ENCODE measurements around the gene MRPL21.

MRPL21 gene

GRCh38 chr11:68845351-68846002, 58.2 kb downstream of the MRPL21 start:
- 93% methylated on average over 16 of the region's 18 CpGs for WGBS (ENCODE audit: insufficient coverage)
- Histone ChIP-seq H3K36me3 (ENCODE audit: control insufficient read depth in 4 of 4, insufficient read depth in 4 of 4, low read length in 3 of 4) (no peaks in the 10 kb centered on the region), H3K27me3 (replicated peaks in 2 of 5; ENCODE audit: control insufficient read depth in 4 of 5, insufficient read depth in 5 of 5, low read length in 4 of 5) (no peaks in the 10 kb centered on the region), H3K9me3 (ENCODE audit: control extremely low read depth in 1 of 5, control insufficient read depth in 4 of 5, insufficient read depth in 2 of 5, low read depth in 1 of 5, low read length in 4 of 5) (no peaks in the 10 kb centered on the region), H3K27ac (ENCODE audit: insufficient read depth in 1 of 2, low read depth in 1 of 2, low read length in 2 of 2, poor library complexity in 1 of 2, severe bottlenecking in 2 of 2) (no peak overlapping the region), H3K4me3 (ENCODE audit: control insufficient read depth in 1 of 7, extremely low read depth in 1 of 7, insufficient read depth in 4 of 7, low read depth in 2 of 7, low read length in 6 of 7) (no peak overlapping the region), H3K4me1 (ENCODE audit: control extremely low read depth in 1 of 4, control insufficient read depth in 4 of 4, insufficient read depth in 4 of 4, low read length in 3 of 4) (peaks cover 3 to 30% (median 28%) of the 10 kb centered on the region in 4 experiments)
- CTCF ChIA-PET = interaction anchor here (2.2 to 6.0 kb wide), 4 partner anchors 8 to 47 kb away, joined by 9 to 90 read pairs (median 24); no protein-coding TSS in a partner anchor
- POLR2A ChIA-PET = no interaction called here
- DNase-seq = no peak

- Histone ChIP-seq H3K27me3 (replicated peaks in 2 of 5; ENCODE audit: control insufficient read depth in 4 of 5, insufficient read depth in 5 of 5, low read length in 4 of 5) (no peaks in the 10 kb centered on the region), H3K27ac (ENCODE audit: insufficient read depth in 1 of 2, low read depth in 1 of 2, low read length in 2 of 2, poor library complexity in 1 of 2, severe bottlenecking in 2 of 2) (no peak overlapping the region), H3K36me3 (ENCODE audit: control insufficient read depth in 4 of 4, insufficient read depth in 4 of 4, low read length in 3 of 4) (peaks cover 0 to 2% (median 0%) of the 10 kb centered on the region in 4 experiments), H3K4me3 (ENCODE audit: control insufficient read depth in 1 of 7, extremely low read depth in 1 of 7, insufficient read depth in 4 of 7, low read depth in 2 of 7, low read length in 6 of 7) (no peak overlapping the region), H3K9me3 (ENCODE audit: control extremely low read depth in 1 of 5, control insufficient read depth in 4 of 5, insufficient read depth in 2 of 5, low read depth in 1 of 5, low read length in 4 of 5) (no peaks in the 10 kb centered on the region), H3K4me1 (ENCODE audit: control extremely low read depth in 1 of 4, control insufficient read depth in 4 of 4, insufficient read depth in 4 of 4, low read length in 3 of 4) (peaks cover 10 to 36% (median 34%) of the 10 kb centered on the region in 4 experiments)
- DNase-seq = no peak
- 95% methylated on average over 6 of the region's 6 CpGs for WGBS (ENCODE audit: insufficient coverage)
- ChIA-PET CTCF (interaction anchor here (0.6 to 6.0 kb wide), 9 partner anchors 9 to 105 kb away, joined by 3 to 90 read pairs (median 9); no protein-coding TSS in a partner anchor), POLR2A (interaction anchor here (3.7 kb wide), 1 partner anchor 16 kb away, joined by 35 read pairs; no protein-coding TSS in a partner anchor)
These were observed 58.8 kb downstream of the MRPL21 start for GRCh38 chr11:68844801-68845200.

GRCh38 chr11:68844376-68844775, 59.3 kb downstream of the MRPL21 start:
- CTCF ChIA-PET = interaction anchor here (0.6 to 6.0 kb wide), 10 partner anchors 9 to 106 kb away, joined by 3 to 90 read pairs (median 9); no protein-coding TSS in a partner anchor
- POLR2A ChIA-PET = interaction anchor here (3.1 to 3.7 kb wide), 2 partner anchors 16 to 19 kb away, joined by 16 to 35 read pairs; no protein-coding TSS in a partner anchor
- WGBS (ENCODE audit: insufficient coverage) = 48% methylated on average over 2 of the region's 3 CpGs

GRCh38 chr11:68843703-68844312, 59.8 kb downstream of the MRPL21 start:
- WGBS (ENCODE audit: insufficient coverage) = 0% methylated on average over 46 of the region's 54 CpGs
- H3K36me3 ChIP-seq (ENCODE audit: control insufficient read depth in 4 of 4, insufficient read depth in 4 of 4, low read length in 3 of 4) = peaks cover 0 to 2% (median 0%) of the 10 kb centered on the region in 4 experiments
- H3K4me1 ChIP-seq (ENCODE audit: control extremely low read depth in 1 of 4, control insufficient read depth in 4 of 4, insufficient read depth in 4 of 4, low read length in 3 of 4) = peaks cover 11 to 44% (median 40%) of the 10 kb centered on the region in 4 experiments
- no peaks in the 10 kb centered on the region for H3K9me3 ChIP-seq (ENCODE audit: control extremely low read depth in 1 of 5, control insufficient read depth in 4 of 5, insufficient read depth in 2 of 5, low read depth in 1 of 5, low read length in 4 of 5)
- H3K4me3 ChIP-seq (ENCODE audit: control insufficient read depth in 1 of 7, extremely low read depth in 1 of 7, insufficient read depth in 4 of 7, low read depth in 2 of 7, low read length in 6 of 7) = peak overlapping the region; percentile 53 to 95 (median 84)
- no peaks in the 10 kb centered on the region for H3K27me3 ChIP-seq (replicated peaks in 2 of 5; ENCODE audit: control insufficient read depth in 4 of 5, insufficient read depth in 5 of 5, low read length in 4 of 5)
- H3K27ac ChIP-seq (ENCODE audit: insufficient read depth in 1 of 2, low read depth in 1 of 2, low read length in 2 of 2, poor library complexity in 1 of 2, severe bottlenecking in 2 of 2) = peak overlapping the region in 1 of 2 experiments; percentile 66
- DNase-seq = peak; percentile 65 to 76 (median 65)
- ChIA-PET CTCF (interaction anchor here (1.0 to 6.0 kb wide), 9 partner anchors 9 to 45 kb away, joined by 4 to 90 read pairs (median 9); no protein-coding TSS in a partner anchor), POLR2A (interaction anchor here (3.1 to 3.7 kb wide), 2 partner anchors 15 to 18 kb away, joined by 16 to 35 read pairs; no protein-coding TSS in a partner anchor)

More at GRCh38 chr11:68844376-68844775, 59.3 kb downstream of the MRPL21 start:
- no peak for DNase-seq
- H3K27ac ChIP-seq (ENCODE audit: insufficient read depth in 1 of 2, low read depth in 1 of 2, low read length in 2 of 2, poor library complexity in 1 of 2, severe bottlenecking in 2 of 2) = no peak overlapping the region
- H3K36me3 ChIP-seq (ENCODE audit: control insufficient read depth in 4 of 4, insufficient read depth in 4 of 4, low read length in 3 of 4) = peaks cover 0 to 2% (median 0%) of the 10 kb centered on the region in 4 experiments
- H3K4me1 ChIP-seq (ENCODE audit: control extremely low read depth in 1 of 4, control insufficient read depth in 4 of 4, insufficient read depth in 4 of 4, low read length in 3 of 4) = peaks cover 10 to 40% (median 38%) of the 10 kb centered on the region in 4 experiments
- H3K9me3 ChIP-seq (ENCODE audit: control extremely low read depth in 1 of 5, control insufficient read depth in 4 of 5, insufficient read depth in 2 of 5, low read depth in 1 of 5, low read length in 4 of 5) = no peaks in the 10 kb centered on the region
- peak overlapping the region; percentile 53 to 95 (median 84) for H3K4me3 ChIP-seq (ENCODE audit: control insufficient read depth in 1 of 7, extremely low read depth in 1 of 7, insufficient read depth in 4 of 7, low read depth in 2 of 7, low read length in 6 of 7)
- no peaks in the 10 kb centered on the region for H3K27me3 ChIP-seq (replicated peaks in 2 of 5; ENCODE audit: control insufficient read depth in 4 of 5, insufficient read depth in 5 of 5, low read length in 4 of 5)

- H3K27me3 ChIP-seq (replicated peaks in 2 of 5; ENCODE audit: control insufficient read depth in 4 of 5, insufficient read depth in 5 of 5, low read length in 4 of 5) = no peaks in the 10 kb centered on the region
- DNase-seq = peak; percentile 85 to 94 (median 94)
- H3K9me3 ChIP-seq (ENCODE audit: control extremely low read depth in 1 of 5, control insufficient read depth in 4 of 5, insufficient read depth in 2 of 5, low read depth in 1 of 5, low read length in 4 of 5) = no peaks in the 10 kb centered on the region
- ChIA-PET POLR2A (interaction anchor here (1.2 to 3.7 kb wide), 3 partner anchors 12 to 18 kb away, joined by 4 to 35 read pairs (median 16); no protein-coding TSS in a partner anchor), CTCF (interaction anchor here (1.5 to 6.0 kb wide), 8 partner anchors 9 to 45 kb away, joined by 4 to 90 read pairs (median 10); no protein-coding TSS in a partner anchor)
- peaks cover 0 to 2% (median 0%) of the 10 kb centered on the region in 4 experiments for H3K36me3 ChIP-seq (ENCODE audit: control insufficient read depth in 4 of 4, insufficient read depth in 4 of 4, low read length in 3 of 4)
- H3K27ac ChIP-seq (ENCODE audit: insufficient read depth in 1 of 2, low read depth in 1 of 2, low read length in 2 of 2, poor library complexity in 1 of 2, severe bottlenecking in 2 of 2) = peak overlapping the region in 1 of 2 experiments; percentile 66
- 3% methylated on average over 13 of the region's 23 CpGs for WGBS (ENCODE audit: insufficient coverage)
- peak overlapping the region; percentile 53 to 95 (median 84) for H3K4me3 ChIP-seq (ENCODE audit: control insufficient read depth in 1 of 7, extremely low read depth in 1 of 7, insufficient read depth in 4 of 7, low read depth in 2 of 7, low read length in 6 of 7)
- peaks cover 17 to 51% (median 47%) of the 10 kb centered on the region in 4 experiments for H3K4me1 ChIP-seq (ENCODE audit: control extremely low read depth in 1 of 4, control insufficient read depth in 4 of 4, insufficient read depth in 4 of 4, low read length in 3 of 4)
These were observed 60.5 kb downstream of the MRPL21 start for GRCh38 chr11:68843052-68843561.

- peak overlapping the region; percentile 56 to 95 (median 84) for H3K4me3 ChIP-seq (ENCODE audit: control insufficient read depth in 1 of 7, extremely low read depth in 1 of 7, insufficient read depth in 4 of 7, low read depth in 2 of 7, low read length in 6 of 7)
- peak overlapping the region; percentile 7 to 66 for H3K27ac ChIP-seq (ENCODE audit: insufficient read depth in 1 of 2, low read depth in 1 of 2, low read length in 2 of 2, poor library complexity in 1 of 2, severe bottlenecking in 2 of 2)
- POLR2A ChIA-PET = interaction anchor here (1.2 to 3.7 kb wide), 3 partner anchors 12 to 17 kb away, joined by 4 to 35 read pairs (median 16); no protein-coding TSS in a partner anchor
- WGBS (ENCODE audit: insufficient coverage) = 15% methylated on average over 22 of the region's 25 CpGs
- no peak for DNase-seq
- peaks cover 0 to 7% (median under 1%) of the 10 kb centered on the region in 4 experiments for H3K36me3 ChIP-seq (ENCODE audit: control insufficient read depth in 4 of 4, insufficient read depth in 4 of 4, low read length in 3 of 4)
- CTCF ChIA-PET = interaction anchor here (1.5 to 6.0 kb wide), 5 partner anchors 8 to 42 kb away, joined by 4 to 90 read pairs (median 21); no protein-coding TSS in a partner anchor
- H3K27me3 ChIP-seq (replicated peaks in 2 of 5; ENCODE audit: control insufficient read depth in 4 of 5, insufficient read depth in 5 of 5, low read length in 4 of 5) = no peaks in the 10 kb centered on the region
- no peaks in the 10 kb centered on the region for H3K9me3 ChIP-seq (ENCODE audit: control extremely low read depth in 1 of 5, control insufficient read depth in 4 of 5, insufficient read depth in 2 of 5, low read depth in 1 of 5, low read length in 4 of 5)
- H3K4me1 ChIP-seq (ENCODE audit: control extremely low read depth in 1 of 4, control insufficient read depth in 4 of 4, insufficient read depth in 4 of 4, low read length in 3 of 4) = peaks cover 20 to 57% (median 53%) of the 10 kb centered on the region in 4 experiments
These were observed 61.1 kb downstream of the MRPL21 start for GRCh38 chr11:68842427-68843051.
